HS-27A (cell line): ENCODE measurements around the gene METTL22.

Experiments
- DNase-seq: peaks from one replicate; pipeline ENCODE4 v3.0.0-alpha.2; 2012; ENCODE audit warnings: low read depth, missing footprints

METTL22 gene

GRCh38 chr16:8621572-8622314 is at the start of gene METTL22:
Gene METTL22, plus strand, starts transcription at chr16:8621698. Its CDS starts 3,968 bp downstream, at chr16:8625666.
- no peak for DNase-seq

- no peak for DNase-seq
Measured at GRCh38 chr16:8572063-8572918, 49.2 kb upstream of the METTL22 start.

- DNase-seq, result no peak
Measured at GRCh38 chr16:8572919-8573724, 48.4 kb upstream of the METTL22 start.

GRCh38 chr16:8575399-8575798 is 46.1 kb upstream of the METTL22 start:
- DNase-seq, result no peak

- DNase-seq, result no peak
Measured at GRCh38 chr16:8576141-8577004, 45.1 kb upstream of the METTL22 start.

GRCh38 chr16:8577678-8578304 is 43.7 kb upstream of the METTL22 start:
- DNase-seq, result no peak

GRCh38 chr16:8579559-8579958 is 41.9 kb upstream of the METTL22 start:
- DNase-seq, result no peak

- no peak for DNase-seq
Measured at GRCh38 chr16:8581831-8582580, 39.5 kb upstream of the METTL22 start.

GRCh38 chr16:8583199-8583598 is 38.3 kb upstream of the METTL22 start:
- DNase-seq, result no peak

GRCh38 chr16:8583732-8584131 is 37.8 kb upstream of the METTL22 start:
- no peak for DNase-seq

GRCh38 chr16:8585041-8585440 is 36.5 kb upstream of the METTL22 start:
- DNase-seq, result no peak

- no peak for DNase-seq
Measured at GRCh38 chr16:8585857-8586256, 35.6 kb upstream of the METTL22 start.

- no peak for DNase-seq
Measured at GRCh38 chr16:8587065-8587464, 34.4 kb upstream of the METTL22 start.

- no peak for DNase-seq
Measured at GRCh38 chr16:8588682-8589056, 32.8 kb upstream of the METTL22 start.

- no peak for DNase-seq
Measured at GRCh38 chr16:8589057-8589899, 32.2 kb upstream of the METTL22 start.

GRCh38 chr16:8589900-8590688 is 31.4 kb upstream of the METTL22 start, which contains the start of gene TMEM114:
Gene TMEM114, minus strand, starts transcription at chr16:8590511. Its CDS starts 673 bp downstream, at chr16:8589838.
- no peak for DNase-seq

GRCh38 chr16:8590811-8591210 is 30.7 kb upstream of the METTL22 start:
- no peak for DNase-seq

- DNase-seq, result no peak
Measured at GRCh38 chr16:8591451-8591850, 30.0 kb upstream of the METTL22 start.
